Tibial artery (tissue), 4 donors: ENCODE data around the gene PHKG2.

Experiments
- DNase-seq, 2 donors: peaks; one replicate each; pipeline ENCODE4 v3.0.0-alpha.2; 2019
- H3K27ac ChIP-seq, 2 donors: fragments of 200-600 bp; sonication (generic) in 1 of 2; 1 replicate in 1 of 2; 2 replicates in 1 of 2; pipeline ENCODE4 v1.5.1; 2018 to 2019; ENCODE audit warnings: mild to moderate bottlenecking in 1 of 2
- H3K27me3 ChIP-seq, 2 donors: fragments of 200-600 bp; sonication (generic) in 1 of 2; one replicate each; pipeline versions ENCODE4 v1.5.1 to v1.6.0; 2016 to 2019
- H3K36me3 ChIP-seq, 3 donors: fragments of 200-600 bp; sonication (generic) in 2 of 3; one replicate each; pipeline ENCODE4 v1.5.1; 2016 to 2019; ENCODE audit warnings: mild to moderate bottlenecking in 2 of 3
- H3K4me1 ChIP-seq, 4 donors: fragments of 200-600 bp; sonication (generic) in 2 of 4; 1 replicate in 3 of 4; 2 replicates in 1 of 4; pipeline ENCODE4 v1.5.1; 2016 to 2019
- H3K4me3 ChIP-seq, 2 donors: fragments of 200-600 bp; sonication (generic) in 1 of 2; 1 replicate in 1 of 2; 2 replicates in 1 of 2; pipeline ENCODE4 v1.5.1; 2018 to 2019; ENCODE audit warnings: mild to moderate bottlenecking in 2 of 2
- H3K9me3 ChIP-seq, 3 donors: fragments of 200-600 bp; sonication (generic) in 1 of 3; one replicate each; pipeline ENCODE4 v1.5.1; 2016 to 2019
- CTCF ChIP-seq, 2 experiments: fragments of 200-600 bp in 1 of 2; fragments of 450-650 bp in 1 of 2; IDR thresholded peaks; one replicate each; pipeline ENCODE4 v1.5.1; 2017 to 2019; ENCODE audit warnings: antibody characterized with exemption in 2 of 2, mild to moderate bottlenecking in 1 of 2, moderate library complexity in 1 of 2
- intact Hi-C: fragments of 100-400 bp; cut with DNase I; formaldehyde crosslinking; loops from one replicate; pipeline ENCODE4 v1.15.0; 2023; ENCODE audit warnings: low total_unique reads

Gene PHKG2

GRCh38 chr16:30703971-30704370, 44.3 kb upstream of the PHKG2 start:
- TF ChIP-seq CTCF (IDR thresholded peaks at IDR 0.05), result no peak
- peaks cover 0 to 18% (median 12%) of the 10 kb centered on the region in 4 donors for H3K4me1 ChIP-seq
- no peak for DNase-seq
- H3K27ac ChIP-seq, result no peak overlapping the region
- H3K27me3 ChIP-seq, result no peaks in the 10 kb centered on the region
- no peak overlapping the region for H3K4me3 ChIP-seq
- intact Hi-C loops, result no loop called here
- H3K9me3 ChIP-seq, result no peaks in the 10 kb centered on the region
- peaks cover 82 to 88% (median 84%) of the 10 kb centered on the region in 3 donors for H3K36me3 ChIP-seq

GRCh38 chr16:30706046-30706445, 42.2 kb upstream of the PHKG2 start:
- intact Hi-C loops, result no loop called here
- Histone ChIP-seq H3K36me3 (peaks cover 96 to 100% (median 97%) of the 10 kb centered on the region in 3 donors), H3K4me1 (no peaks in the 10 kb centered on the region), H3K9me3 (no peaks in the 10 kb centered on the region), H3K27me3 (no peaks in the 10 kb centered on the region), H3K27ac (no peak overlapping the region), H3K4me3 (no peak overlapping the region)
- no peak for TF ChIP-seq CTCF (IDR thresholded peaks at IDR 0.05)
- DNase-seq, result no peak

- Histone ChIP-seq H3K27ac (no peak overlapping the region), H3K36me3 (peaks cover 93 to 100% (median 99%) of the 10 kb centered on the region in 3 donors), H3K9me3 (no peaks in the 10 kb centered on the region), H3K4me1 (no peaks in the 10 kb centered on the region), H3K27me3 (no peaks in the 10 kb centered on the region), H3K4me3 (no peak overlapping the region)
- intact Hi-C loops, result no loop called here
- TF ChIP-seq CTCF (IDR thresholded peaks at IDR 0.05), result no peak
- no peak for DNase-seq
These were observed 37.3 kb upstream of the PHKG2 start for GRCh38 chr16:30710971-30711370.

GRCh38 chr16:30711712-30712111, 36.5 kb upstream of the PHKG2 start:
- TF ChIP-seq CTCF (IDR thresholded peaks at IDR 0.05), result no peak
- no peaks in the 10 kb centered on the region for H3K4me1 ChIP-seq
- intact Hi-C loops, result no loop called here
- H3K4me3 ChIP-seq, result no peak overlapping the region
- no peak overlapping the region for H3K27ac ChIP-seq
- H3K27me3 ChIP-seq, result no peaks in the 10 kb centered on the region
- DNase-seq, result no peak
- peaks cover 92 to 100% (median 99%) of the 10 kb centered on the region in 3 donors for H3K36me3 ChIP-seq
- no peaks in the 10 kb centered on the region for H3K9me3 ChIP-seq

- DNase-seq, result no peak
- intact Hi-C loops, result no loop called here
- no peak overlapping the region for H3K27ac ChIP-seq
These were observed 32.3 kb upstream of the PHKG2 start for GRCh38 chr16:30715750-30716445.

More at GRCh38 chr16:30715750-30716445, 32.3 kb upstream of the PHKG2 start:
- Histone ChIP-seq H3K36me3 (peaks cover 82 to 100% (median 93%) of the 10 kb centered on the region in 3 donors), H3K9me3 (no peaks in the 10 kb centered on the region), H3K4me3 (no peak overlapping the region), H3K4me1 (no peaks in the 10 kb centered on the region), H3K27me3 (no peaks in the 10 kb centered on the region)
- no peak for TF ChIP-seq CTCF (IDR thresholded peaks at IDR 0.05)
